GM21723 (cell line): ENCODE results near the gene GABRA4.

Experiments
- ATAC-seq: cut with Tn5 transposase; IDR thresholded peaks from one replicate; pipeline ENCODE4 v1.9.1; 2021; ENCODE audit warnings: mild to moderate bottlenecking, moderate library complexity; ENCODE audit not compliant: unreplicated experiment

GABRA4 gene

DNA sequence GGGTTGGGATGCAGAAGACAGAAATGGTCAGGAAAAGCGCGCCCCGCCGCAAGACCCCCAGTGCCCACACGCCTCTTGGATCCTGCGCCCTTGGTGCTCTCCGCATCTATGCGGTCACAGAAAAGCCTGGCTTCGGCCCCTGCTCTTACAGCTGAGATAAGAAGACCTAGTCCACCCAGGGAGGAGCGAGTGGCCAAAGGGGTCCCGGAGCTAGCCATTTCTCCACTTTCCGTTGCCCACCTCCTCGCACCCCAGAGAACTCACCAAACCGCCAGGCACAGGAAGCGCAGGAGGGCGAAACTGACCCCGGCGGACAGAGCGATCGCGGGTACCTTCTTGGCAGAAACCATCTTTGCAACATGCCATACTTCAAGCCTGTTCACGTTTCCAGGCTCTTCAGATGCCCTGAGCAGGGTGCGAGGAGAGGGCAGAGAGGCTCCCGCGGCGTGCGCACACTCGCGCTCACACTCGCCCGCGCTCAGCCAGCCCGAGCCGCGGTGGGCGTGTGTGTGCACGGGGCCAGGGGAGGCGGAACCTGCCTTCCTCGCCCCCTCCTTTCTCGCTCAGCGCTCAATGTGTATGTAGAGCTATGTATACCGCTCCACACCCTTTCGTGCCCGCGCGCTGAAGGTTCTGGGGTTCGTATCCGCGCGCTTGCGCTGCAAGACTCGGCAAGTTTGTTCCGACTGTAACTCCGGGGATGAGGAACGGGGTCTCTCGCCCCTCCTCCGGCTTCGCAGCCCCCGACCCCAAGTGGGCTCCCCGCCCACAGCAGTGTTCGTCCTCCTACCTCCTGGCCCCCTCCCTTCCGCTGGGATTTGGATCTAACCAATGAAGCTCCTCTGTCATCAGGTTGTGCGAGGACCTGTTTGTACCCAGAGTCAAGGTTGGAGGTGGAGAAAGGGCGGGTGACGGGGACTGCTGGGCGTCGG is at the start of gene GABRA4:
TSS of gene GABRA4 (minus strand) at position 507 of the 932 bp plus-strand sequence. CDS start at position 350, 157 bp downstream.
- no peak for ATAC-seq

DNA sequence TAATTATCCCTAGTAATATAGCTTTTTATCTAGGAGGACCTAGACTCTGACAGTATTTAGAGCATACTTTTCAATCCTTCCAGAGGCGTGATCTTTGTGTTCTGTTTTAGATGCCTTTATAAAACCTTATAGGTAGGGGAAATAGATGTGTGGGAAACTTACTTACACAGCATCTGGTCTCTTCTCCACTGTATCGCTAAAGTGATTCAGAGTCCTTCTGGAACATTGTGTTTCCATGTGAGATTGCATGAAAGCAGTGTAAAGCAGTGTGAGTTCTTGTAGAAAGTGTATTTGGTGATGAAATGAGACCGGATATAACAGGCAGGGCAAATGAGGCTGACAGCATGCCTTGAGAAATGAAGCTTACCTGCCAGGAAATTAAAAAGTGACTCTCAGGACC is 47.4 kb upstream of the GABRA4 start:
- ATAC-seq, result no peak

- ATAC-seq, result no peak
These were observed 44.9 kb upstream of the GABRA4 start for GRCh38 chr4:47038263-47038662.

DNA sequence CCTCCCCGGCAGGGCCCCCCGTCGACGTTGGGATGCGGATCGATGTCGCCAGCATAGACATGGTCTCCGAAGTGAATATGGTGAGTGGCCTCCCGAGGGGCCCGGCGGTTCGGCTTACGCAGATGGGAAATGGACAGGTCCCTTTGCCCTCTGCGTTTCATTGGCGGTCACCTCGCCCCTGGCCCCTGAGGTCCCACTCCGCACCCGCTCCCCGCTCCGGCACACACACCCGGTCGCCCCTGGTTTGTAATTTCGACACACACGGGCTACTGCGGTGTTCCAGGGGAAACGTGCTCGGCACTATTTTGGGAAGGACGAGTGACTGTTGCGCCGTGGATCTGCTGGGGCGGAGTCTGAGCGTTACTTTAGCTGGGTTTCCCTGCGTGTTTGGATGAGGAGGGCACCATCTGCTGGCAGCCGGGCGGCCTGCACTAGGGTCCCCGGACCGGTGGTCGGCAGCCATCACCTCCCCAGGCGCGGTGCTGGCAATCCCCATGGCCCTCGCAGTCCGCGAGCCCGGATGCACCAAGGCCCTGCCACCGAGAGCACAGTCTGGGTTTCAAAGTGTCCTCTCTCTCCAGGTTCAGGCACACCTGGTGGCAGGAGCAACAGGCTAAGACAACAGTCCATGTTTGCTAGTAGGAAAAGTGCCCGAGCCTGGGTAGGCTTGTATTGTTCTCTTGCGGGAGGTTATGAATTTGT is 39.2 kb upstream of the GABRA4 start:
- peak; percentile 85 for ATAC-seq

GRCh38 chr4:47031751-47032404 is 38.5 kb upstream of the GABRA4 start:
- peak; percentile 10 for ATAC-seq

DNA sequence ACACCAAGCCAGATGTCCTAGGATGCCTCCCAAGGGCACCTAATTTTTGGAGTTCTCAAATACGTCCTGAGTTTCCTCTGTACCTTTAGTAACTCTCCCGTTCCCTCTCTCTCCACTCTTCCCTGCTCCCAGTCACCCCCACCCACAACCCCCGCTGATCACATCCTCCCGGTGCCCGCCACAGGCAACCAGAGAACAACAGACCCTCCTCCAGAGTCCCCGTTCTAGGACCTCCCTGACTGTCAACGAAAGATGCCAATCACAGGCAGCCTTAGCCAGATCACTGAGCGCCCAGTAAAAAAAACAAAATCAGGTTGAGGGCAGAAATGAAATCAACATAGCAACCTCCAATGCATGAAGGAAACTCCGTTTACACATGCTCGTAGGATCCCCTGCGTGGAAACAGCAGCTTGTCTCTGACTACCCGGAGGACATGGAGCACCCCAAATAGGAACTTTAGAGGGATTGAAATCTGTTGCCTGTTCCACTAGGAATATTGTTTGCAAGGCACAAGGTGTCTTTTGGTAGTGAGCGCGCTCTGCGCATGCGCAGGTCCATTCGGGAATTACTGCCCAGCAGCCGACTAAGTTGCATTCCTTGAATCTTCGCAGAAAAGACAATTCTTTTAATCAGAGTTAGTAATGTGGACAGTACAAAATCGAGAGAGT is 37.8 kb upstream of the GABRA4 start, which contains the start of gene GABRB1:
TSS of gene GABRB1 (plus strand) at position 557 of the 668 bp plus-strand sequence.
- no peak for ATAC-seq

DNA sequence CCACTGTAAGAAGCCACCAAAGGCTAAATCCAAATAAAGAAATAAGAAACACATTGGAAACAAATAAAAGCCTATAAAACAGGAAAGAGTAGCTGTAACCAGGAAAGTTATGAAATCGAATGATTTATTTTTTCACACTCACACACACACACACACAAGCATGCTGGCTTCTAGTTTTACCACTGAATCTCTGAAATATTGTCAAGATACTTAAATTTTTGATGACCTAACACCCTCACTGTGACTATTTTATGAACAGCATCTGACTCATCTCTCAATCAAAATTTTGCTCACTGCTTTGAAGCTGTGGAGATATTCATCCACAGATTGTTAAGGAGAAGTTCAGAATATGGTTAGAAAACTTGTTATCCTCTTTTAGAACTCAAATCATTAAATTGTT is 24.1 kb upstream of the GABRA4 start:
- ATAC-seq, result no peak

DNA sequence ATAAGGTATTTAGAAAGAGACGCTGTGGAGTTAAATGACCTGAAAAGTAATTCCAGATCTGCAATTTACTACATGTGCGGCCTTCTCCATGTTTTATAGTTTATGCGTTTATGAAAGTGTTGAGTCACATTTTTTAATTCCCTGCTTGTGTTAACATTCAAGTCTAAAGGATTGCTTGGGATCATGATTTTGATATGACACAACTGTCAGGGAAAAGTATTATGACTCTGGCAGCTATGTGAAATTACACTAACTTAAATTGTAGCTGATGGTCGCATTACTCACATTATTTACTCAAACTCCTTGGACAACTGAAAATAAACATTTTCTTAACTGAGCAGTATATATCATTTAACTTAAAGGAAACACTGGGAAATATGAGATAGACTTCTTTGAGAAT is 23.7 kb upstream of the GABRA4 start:
- ATAC-seq, result no peak

- no peak for ATAC-seq
These were observed 20.0 kb upstream of the GABRA4 start for GRCh38 chr4:47013373-47013772.

GRCh38 chr4:47012676-47013075 is 19.3 kb upstream of the GABRA4 start:
- no peak for ATAC-seq

- peak; percentile 76 for ATAC-seq
These were observed 17.6 kb upstream of the GABRA4 start for GRCh38 chr4:47010912-47011446.

DNA sequence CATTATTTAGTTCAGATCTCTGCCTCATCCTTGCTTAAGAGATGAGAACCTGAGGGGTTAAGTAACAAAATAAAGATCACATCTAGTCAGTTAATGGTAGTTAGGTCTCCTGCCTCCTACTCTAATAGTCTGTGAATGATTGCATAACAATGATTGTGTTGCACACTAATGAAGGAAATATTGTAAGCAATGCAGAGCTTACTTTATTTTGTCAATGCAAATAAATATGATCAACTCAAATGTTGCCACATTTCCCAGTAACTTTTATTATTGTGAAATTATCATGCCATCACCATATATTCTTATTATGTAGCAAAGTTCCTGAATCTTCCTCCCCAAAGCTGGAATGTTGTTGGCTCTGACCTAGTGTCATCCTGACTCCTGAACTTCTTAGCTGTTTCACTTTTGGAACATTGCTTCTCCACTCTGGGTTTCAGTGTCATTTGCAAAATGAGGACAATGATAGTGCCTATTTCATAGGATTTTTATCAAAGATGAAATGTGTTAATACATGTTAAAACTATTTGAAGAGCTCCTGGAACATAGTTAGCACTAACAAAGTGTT is 17.0 kb upstream of the GABRA4 start:
- no peak for ATAC-seq

DNA sequence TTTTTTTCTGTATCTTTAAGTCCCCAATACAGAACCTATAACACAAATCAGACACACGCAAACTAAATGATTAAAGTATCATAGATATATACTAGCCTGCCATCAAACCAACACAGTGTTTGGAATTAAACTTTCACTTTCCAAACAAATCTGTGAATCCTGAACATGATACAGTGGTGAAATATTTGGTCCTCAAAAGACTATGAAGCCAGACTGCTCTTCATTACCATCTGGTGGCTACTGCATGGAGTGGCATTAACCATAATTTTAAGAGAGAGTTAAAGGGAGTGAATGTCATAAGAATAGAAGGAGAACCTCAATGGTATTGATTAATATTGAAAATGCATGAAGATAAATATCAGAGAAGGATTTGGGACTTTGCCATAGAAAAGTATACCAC is 9.2 kb upstream of the GABRA4 start:
- no peak for ATAC-seq

GRCh38 chr4:47000406-47000805 is 7.0 kb upstream of the GABRA4 start:
- ATAC-seq, result no peak

GRCh38 chr4:46999566-46999965 is 6.2 kb upstream of the GABRA4 start:
- no peak for ATAC-seq

GRCh38 chr4:46994007-46994405 is 625 bp upstream of the GABRA4 start:
- ATAC-seq, result no peak

GRCh38 chr4:46992338-46992737 is 1.0 kb downstream of the GABRA4 start:
- no peak for ATAC-seq

DNA sequence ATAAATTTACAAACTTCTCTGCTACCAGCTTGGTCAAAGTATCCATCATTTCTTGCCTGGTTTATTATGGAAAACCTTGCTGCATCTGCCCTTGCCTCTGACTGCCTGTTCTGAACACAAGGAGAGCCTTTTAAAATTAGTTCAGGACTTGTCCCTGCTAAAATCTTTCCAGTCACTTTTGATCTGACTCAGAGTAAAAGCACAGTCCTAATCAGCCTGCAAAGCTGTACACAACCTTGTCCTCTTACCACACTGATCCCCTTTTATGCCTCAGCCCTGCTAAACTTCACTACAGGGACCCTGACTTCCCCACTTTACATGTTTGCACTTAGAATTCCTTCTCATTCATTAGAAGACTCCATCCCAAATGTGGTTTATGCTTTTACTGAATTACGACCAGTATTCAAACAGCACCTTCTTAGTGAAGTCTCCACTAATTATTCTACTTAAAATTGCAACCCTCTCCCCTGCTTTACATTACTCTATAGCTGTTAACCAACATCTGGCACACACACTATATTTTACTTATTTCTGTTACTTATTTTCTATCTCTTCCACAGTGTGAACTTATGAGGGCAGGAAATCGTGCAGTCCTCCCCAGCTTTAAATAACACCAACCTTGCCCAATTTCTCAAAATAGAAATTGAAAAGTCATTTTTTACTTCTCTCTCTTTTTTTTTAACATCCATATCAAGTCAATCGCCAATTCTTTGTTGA is 6.3 kb downstream of the GABRA4 start:
- no peak for ATAC-seq

GRCh38 chr4:46984781-46985180 is 8.6 kb downstream of the GABRA4 start:
- no peak for ATAC-seq

- ATAC-seq, result no peak
These were observed 12.5 kb downstream of the GABRA4 start for GRCh38 chr4:46980851-46981250.
